GM12874 (cell line): ENCODE results near the gene SDCBP2.

Source experiments
- TF ChIP-seq, protein P1 (sequence below): IDR thresholded peaks from 2 replicates; pipeline ENCODE4 v1.5.1; 2011; ENCODE audit warnings: low read depth, mild to moderate bottlenecking, control low read depth, low read length, moderate library complexity; ENCODE audit not compliant: insufficient read depth

The SDCBP2 gene

DNA sequence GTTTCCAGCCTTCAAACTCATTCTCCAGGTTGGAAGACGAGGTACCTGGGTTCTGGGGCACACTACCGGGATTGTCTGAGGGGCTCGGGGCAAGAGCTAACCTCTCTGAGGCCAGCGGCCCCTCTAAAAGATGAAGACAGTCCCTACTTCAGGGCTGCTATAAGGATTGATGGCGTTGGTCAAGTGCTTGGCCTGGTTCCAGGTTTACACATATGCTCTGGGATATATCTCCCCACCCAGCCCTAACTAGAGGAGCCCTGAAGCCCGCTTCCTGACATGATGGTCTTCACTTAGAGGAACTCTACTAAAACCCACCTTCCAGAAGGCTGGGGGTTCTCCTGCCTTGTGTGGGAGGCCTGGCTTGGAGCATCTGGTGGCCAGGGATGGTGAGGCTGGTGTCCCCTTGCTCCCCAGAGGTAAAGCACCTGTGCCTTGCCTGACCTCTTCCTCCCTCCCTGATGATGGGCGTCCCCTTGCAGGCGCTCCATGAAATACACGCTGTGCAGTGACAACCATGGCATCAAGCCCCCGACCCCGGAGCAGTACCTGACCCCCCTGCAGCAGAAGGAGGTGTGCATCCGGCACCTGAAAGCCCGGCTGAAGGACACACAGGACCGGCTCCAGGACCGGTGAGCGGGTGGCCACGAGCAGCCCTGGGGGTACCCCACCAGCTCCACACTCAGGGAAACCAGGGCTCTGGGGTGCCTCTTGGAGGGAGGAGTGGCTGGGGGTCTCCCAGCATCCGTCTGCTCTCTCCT, 28.7 kb downstream of the SDCBP2 start:
- TF ChIP-seq, protein P1, sequence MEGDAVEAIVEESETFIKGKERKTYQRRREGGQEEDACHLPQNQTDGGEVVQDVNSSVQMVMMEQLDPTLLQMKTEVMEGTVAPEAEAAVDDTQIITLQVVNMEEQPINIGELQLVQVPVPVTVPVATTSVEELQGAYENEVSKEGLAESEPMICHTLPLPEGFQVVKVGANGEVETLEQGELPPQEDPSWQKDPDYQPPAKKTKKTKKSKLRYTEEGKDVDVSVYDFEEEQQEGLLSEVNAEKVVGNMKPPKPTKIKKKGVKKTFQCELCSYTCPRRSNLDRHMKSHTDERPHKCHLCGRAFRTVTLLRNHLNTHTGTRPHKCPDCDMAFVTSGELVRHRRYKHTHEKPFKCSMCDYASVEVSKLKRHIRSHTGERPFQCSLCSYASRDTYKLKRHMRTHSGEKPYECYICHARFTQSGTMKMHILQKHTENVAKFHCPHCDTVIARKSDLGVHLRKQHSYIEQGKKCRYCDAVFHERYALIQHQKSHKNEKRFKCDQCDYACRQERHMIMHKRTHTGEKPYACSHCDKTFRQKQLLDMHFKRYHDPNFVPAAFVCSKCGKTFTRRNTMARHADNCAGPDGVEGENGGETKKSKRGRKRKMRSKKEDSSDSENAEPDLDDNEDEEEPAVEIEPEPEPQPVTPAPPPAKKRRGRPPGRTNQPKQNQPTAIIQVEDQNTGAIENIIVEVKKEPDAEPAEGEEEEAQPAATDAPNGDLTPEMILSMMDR = no peak

DNA sequence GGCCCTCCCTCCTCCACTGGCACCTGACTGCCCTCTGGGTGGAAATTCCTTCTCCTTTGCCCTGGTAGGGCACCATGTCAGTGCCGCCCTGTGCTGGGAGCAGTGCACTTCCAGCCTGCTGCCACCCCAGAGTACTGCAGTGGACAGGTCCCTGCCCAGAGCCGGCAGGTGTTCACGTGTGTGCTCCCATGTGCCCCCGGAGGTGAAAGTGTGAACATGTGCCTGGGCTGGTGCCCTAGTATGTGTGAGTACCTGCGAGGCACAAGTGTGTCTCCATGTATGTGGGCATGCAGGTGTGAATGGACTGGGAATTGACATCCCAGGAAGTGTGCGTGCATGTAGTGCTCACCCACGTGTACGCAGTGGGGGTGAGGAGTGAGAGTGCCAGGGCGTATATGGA, 29.4 kb downstream of the SDCBP2 start:
- TF ChIP-seq, protein P1 = peak; percentile 66

DNA sequence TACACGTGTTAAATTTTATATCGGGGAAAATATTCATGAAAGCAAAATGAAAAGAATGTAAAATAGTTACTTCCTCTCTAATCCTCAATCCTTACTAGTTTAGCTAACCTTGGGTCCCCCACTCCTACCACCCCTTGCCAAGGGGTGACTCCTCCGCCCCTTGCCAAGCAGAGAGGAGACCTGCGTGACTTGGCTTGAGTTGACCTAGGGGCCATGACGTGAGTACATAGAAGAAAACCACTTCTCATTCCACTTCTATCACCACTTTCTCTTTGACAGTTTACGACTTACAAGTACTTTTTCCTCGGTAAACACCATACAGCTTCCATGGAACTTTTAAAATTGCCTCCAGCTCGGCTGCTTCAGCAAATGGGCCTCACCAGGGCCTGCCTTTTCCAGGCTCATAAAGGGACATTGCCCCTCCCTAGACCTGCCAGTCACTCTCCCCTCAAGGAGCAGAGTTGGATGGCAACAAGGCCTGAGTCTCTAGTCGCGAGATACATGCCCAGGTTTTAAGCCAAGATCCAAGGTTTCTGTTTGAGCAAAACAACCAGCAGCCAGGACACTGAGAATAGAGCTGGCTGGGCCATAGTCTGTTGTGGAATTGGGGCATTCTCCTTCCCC, 29.9 kb downstream of the SDCBP2 start:
- TF ChIP-seq, protein P1 = no peak

DNA sequence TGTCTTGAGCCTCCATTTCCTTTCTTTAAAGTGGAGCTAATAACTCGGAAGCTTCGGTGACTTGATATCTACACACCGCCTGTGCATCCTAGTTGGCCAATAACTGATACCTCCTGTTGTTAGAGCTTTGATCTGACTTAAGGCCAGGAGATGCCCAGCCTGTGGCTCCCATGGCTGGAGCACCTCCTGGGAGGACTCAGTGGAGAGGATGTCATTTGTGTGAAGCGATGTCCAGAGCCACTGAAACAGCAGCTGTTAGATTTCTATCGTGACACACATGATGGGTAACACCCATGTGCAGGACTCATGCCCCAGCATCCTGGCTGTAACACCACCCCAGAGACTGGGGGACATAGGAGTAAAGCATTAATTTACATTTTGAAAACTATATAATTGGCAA, 30.8 kb downstream of the SDCBP2 start:
- TF ChIP-seq, protein P1 = no peak

DNA sequence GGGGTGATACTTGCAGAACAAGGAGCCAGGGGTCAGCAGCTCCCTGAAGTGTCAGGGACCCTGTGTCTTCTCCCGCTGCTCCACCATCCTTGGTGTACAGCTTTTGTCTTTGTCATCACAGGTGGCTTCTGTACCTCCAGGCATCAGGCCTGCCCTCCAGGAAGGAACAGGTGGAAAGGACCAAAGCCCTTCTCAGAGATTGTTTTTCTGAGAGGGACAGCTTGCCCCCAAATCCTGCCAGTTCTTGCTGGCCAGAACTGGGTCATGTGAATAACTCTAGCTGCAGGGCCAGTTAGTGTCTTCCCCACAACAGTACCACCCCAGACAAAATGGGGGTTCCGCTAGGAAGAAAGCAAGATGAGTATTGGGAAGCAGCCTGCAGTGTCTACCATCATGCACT, 31.5 kb downstream of the SDCBP2 start:
- TF ChIP-seq, protein P1 = no peak

DNA sequence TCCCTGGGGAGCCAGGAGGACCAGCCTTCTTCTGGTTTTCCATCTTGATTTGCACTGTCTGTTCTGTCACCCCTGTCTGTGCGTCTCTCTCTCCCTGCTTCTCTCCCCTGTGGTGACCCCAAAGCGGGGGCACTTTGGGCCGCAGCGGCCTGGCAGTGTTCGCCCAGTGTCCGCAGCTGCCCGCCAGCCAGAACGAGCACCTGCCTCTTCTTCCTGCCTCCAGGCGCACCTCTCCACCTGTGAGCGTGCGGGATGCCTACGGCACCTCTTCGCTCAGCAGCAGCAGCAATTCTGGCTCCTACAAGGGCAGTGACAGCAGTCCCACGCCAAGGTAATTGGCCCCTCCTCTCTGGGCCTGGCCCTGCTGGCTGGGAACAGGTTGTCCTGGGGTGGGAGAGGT, 32.0 kb downstream of the SDCBP2 start:
- TF ChIP-seq, protein P1 = no peak

DNA sequence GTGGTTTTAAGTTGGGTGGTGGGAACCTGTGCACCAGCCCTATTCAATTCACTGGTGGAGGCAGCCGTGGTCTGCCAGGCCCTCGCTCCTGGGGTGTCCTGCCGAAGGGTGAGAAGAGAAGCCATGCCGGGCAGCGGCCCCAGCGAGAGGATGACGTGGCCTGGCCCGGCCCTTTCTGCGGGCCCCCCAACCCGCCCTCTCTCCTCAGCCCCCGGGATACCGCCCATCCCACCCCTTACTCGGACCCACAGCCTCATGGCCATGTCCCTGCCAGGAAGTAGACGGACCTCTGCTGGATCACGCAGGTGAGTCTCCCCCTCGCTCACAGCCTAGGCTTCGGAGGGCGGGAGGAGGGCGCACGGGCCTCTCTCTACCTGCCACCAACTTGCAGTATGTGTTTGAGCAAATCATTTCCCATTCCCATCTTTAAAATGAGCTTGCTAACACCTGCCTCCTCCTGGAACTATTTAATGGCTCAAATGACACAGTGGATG, 32.8 kb downstream of the SDCBP2 start:
- TF ChIP-seq, protein P1 = no peak
